ENCODE results near the gene BPGM. TPM values are rescaled to one million over a fixed set of nuclear protein-coding genes. Genes with fewer than 3 reads are reported as not detected.

BPGM gene
- total and polyA plus RNA-seq, 3 experiments from 2014 or later: 25.4 to 27.1 (median 26.8) TPM

DNA sequence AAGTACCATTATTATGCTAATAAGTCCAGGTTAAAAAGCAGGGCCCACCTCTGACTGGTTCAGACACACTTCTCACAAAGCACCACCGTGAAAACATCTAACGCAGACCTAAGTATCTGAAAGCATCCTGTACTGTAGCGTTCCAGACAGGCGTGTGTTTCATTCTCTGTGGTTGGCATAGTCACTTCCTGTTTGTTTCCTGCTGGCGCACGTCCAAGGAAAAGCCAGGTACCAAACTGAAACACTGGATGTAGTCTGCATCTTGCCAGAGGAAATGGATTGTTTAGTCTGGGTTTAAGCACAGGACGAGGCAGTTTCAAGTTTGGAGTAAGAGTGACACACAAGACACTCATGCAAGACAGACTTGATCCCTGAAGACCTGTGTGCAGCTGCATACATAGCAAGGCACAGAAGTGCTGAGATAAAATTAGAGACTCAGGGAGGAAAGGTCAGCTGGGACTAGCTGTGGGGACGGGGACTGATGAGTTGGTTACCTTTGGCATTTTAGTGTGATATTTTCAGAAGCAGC, 23.3 kb downstream of the BPGM start:
- Histone ChIP-seq H3K4me1 (ENCODE audit: insufficient read depth, low read length) (peaks cover 26% of the 10 kb centered on the region), H3K4me3 (ENCODE audit: low read length) (no peak overlapping the region), H3K27me3 (ENCODE audit: insufficient read depth, low read length, poor library complexity, severe bottlenecking) (no peaks in the 10 kb centered on the region), H3K27ac (ENCODE audit: low read depth, low read length) (no peak overlapping the region), H3K9me3 (ENCODE audit: low read length) (peaks cover 4% of the 10 kb centered on the region), H3K36me3 (ENCODE audit: insufficient read depth, low read length) (no peaks in the 10 kb centered on the region)
- peaks cover 0 to 6% (median 0%) of the 10 kb centered on the region in 5 donors for H3K9me3 Mint-ChIP-seq
- ChIA-PET POLR2A (interaction anchor here (0.6 to 2.1 kb wide), 3 partner anchors 23 to 40 kb away, joined by 3 to 7 read pairs (median 4); partner anchors contain the start of gene BPGM), CTCF (interaction anchor here (0.8 to 1.9 kb wide), 4 partner anchors 9 to 317 kb away, joined by 3 to 10 read pairs (median 5); partner anchors contain the start of gene AGBL3)
- H3K27me3 Mint-ChIP-seq: no peaks in the 10 kb centered on the region
- peak overlapping the region; percentile 81 to 100 (median 97) for H3K27ac Mint-ChIP-seq
- H3K4me3 Mint-ChIP-seq: peak overlapping the region in 6 of 7 donors; percentile 19 to 83 (median 72)
- peak; percentile 72 to 93 (median 82) for DNase-seq
- H3K36me3 Mint-ChIP-seq: peaks cover 6 to 27% (median 25%) of the 10 kb centered on the region in 3 donors
- peaks cover 34 to 48% (median 46%) of the 10 kb centered on the region in 3 donors for H3K4me1 Mint-ChIP-seq

DNA sequence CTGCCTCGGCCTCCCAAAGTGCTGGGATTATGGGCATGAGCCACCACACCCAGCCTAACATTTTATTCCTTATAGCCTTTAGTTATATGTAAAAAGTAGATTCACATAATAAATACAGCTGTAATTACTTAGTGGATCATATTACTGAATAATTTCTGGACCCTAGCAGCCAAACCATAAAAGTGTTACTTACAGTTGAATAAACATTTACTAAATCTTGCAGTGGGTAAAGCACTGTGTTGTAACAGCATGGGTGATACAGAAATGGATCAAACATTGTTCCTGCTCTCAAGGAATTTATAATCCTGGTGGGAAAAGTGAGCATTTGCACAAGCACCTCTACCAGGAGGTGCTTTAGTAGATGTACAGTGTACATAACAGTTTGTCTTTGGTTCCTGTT, 25.0 kb downstream of the BPGM start:
- H3K27me3 ChIP-seq (ENCODE audit: insufficient read depth, low read length, poor library complexity, severe bottlenecking): no peaks in the 10 kb centered on the region
- H3K9me3 ChIP-seq (ENCODE audit: low read length): peaks cover 4% of the 10 kb centered on the region
- no peak overlapping the region for H3K27ac ChIP-seq (ENCODE audit: low read depth, low read length)
- H3K4me1 ChIP-seq (ENCODE audit: insufficient read depth, low read length): peaks cover 26% of the 10 kb centered on the region
- H3K36me3 Mint-ChIP-seq: peaks cover 1 to 25% (median 16%) of the 10 kb centered on the region in 3 donors
- POLR2A ChIA-PET: interaction anchor here (0.5 kb wide), 1 partner anchor 480 kb away, joined by 3 read pairs; no protein-coding TSS in a partner anchor
- H3K36me3 ChIP-seq (ENCODE audit: insufficient read depth, low read length): no peaks in the 10 kb centered on the region
- H3K27me3 Mint-ChIP-seq: no peaks in the 10 kb centered on the region
- peak overlapping the region in 7 of 8 donors; percentile 42 to 96 (median 73) for H3K27ac Mint-ChIP-seq
- CTCF ChIA-PET: interaction anchor here (0.8 kb wide), 1 partner anchor 18 kb away, joined by 3 read pairs; no protein-coding TSS in a partner anchor
- H3K4me1 Mint-ChIP-seq: peaks cover 38 to 48% (median 48%) of the 10 kb centered on the region in 3 donors
- H3K4me3 ChIP-seq (ENCODE audit: low read length): no peak overlapping the region
- no peak for DNase-seq
- peak overlapping the region in 1 of 7 donors; percentile 61 for H3K4me3 Mint-ChIP-seq
- H3K9me3 Mint-ChIP-seq: peaks cover 0 to 7% (median 0%) of the 10 kb centered on the region in 5 donors

DNA sequence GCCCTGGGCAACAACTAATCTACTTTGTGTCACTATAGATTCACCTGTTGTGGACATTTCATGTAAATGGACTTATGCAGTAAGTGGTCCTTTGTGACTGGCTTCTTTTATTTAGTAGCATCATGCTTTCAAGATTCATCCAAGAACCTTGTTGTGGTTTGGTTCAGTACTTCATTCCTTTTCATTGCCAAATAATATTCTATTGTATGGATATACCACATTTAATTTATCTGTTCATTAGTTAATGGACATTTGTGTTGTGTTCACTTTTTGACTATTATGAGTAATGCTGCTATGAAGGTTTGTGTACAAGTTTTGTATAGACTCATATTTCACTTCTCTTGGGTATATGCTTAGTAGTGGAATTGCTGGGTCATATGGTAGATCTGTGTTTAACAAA, 27.8 kb downstream of the BPGM start:
- peaks cover 4% of the 10 kb centered on the region for H3K36me3 ChIP-seq (ENCODE audit: insufficient read depth, low read length)
- Mint-ChIP-seq H3K4me1 (peaks cover 27 to 39% (median 33%) of the 10 kb centered on the region in 3 donors), H3K9me3 (peaks cover 0 to 7% (median 0%) of the 10 kb centered on the region in 5 donors), H3K4me3 (no peak overlapping the region), H3K27me3 (no peaks in the 10 kb centered on the region), H3K27ac (peak overlapping the region in 2 of 8 donors; percentile 8 to 14), H3K36me3 (peaks cover 6 to 25% (median 19%) of the 10 kb centered on the region in 3 donors)
- H3K27me3 ChIP-seq (ENCODE audit: insufficient read depth, low read length, poor library complexity, severe bottlenecking): no peaks in the 10 kb centered on the region
- H3K4me3 ChIP-seq (ENCODE audit: low read length): no peak overlapping the region
- ChIA-PET CTCF (no interaction called here), POLR2A (no interaction called here)
- H3K4me1 ChIP-seq (ENCODE audit: insufficient read depth, low read length): peaks cover 6% of the 10 kb centered on the region
- peaks cover 4% of the 10 kb centered on the region for H3K9me3 ChIP-seq (ENCODE audit: low read length)
- no peak for DNase-seq
- H3K27ac ChIP-seq (ENCODE audit: low read depth, low read length): no peak overlapping the region

DNA sequence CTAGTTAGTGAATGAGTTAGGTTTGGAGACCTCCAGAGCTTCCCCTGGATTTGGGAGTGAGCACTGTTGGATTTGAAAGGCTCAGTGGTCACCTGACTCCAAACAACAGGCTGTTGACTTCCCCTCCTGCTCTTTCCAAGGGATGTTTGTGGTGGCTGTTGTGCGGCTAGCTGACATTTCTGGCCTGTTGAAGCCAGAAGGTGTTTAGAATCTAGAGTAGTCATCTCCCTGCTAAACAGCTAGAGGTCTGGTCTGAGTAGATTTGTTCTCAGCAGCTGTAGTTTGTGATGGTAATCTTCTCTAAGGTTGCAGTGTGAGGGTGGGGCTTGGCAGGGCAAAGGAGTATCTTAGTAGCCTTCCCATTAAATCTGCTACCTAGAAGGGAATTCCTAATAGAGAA, 30.1 kb downstream of the BPGM start:
- peaks cover 0 to 7% (median 0%) of the 10 kb centered on the region in 5 donors for H3K9me3 Mint-ChIP-seq
- peaks cover 4% of the 10 kb centered on the region for H3K9me3 ChIP-seq (ENCODE audit: low read length)
- no peak overlapping the region for H3K4me3 ChIP-seq (ENCODE audit: low read length)
- ChIA-PET POLR2A (no interaction called here), CTCF (interaction anchor here (1.1 kb wide), 1 partner anchor 44 kb away, joined by 3 read pairs; no protein-coding TSS in a partner anchor)
- no peaks in the 10 kb centered on the region for H3K27me3 ChIP-seq (ENCODE audit: insufficient read depth, low read length, poor library complexity, severe bottlenecking)
- H3K36me3 Mint-ChIP-seq: peaks cover 8 to 33% (median 29%) of the 10 kb centered on the region in 3 donors
- H3K27ac ChIP-seq (ENCODE audit: low read depth, low read length): no peak overlapping the region
- no peak overlapping the region for H3K4me3 Mint-ChIP-seq
- peaks cover 12 to 20% (median 17%) of the 10 kb centered on the region in 3 donors for H3K4me1 Mint-ChIP-seq
- no peaks in the 10 kb centered on the region for H3K4me1 ChIP-seq (ENCODE audit: insufficient read depth, low read length)
- H3K27me3 Mint-ChIP-seq: no peaks in the 10 kb centered on the region
- H3K36me3 ChIP-seq (ENCODE audit: insufficient read depth, low read length): peaks cover 4% of the 10 kb centered on the region
- peak overlapping the region in 7 of 8 donors; percentile 1 to 57 (median 29) for H3K27ac Mint-ChIP-seq
- no peak for DNase-seq

DNA sequence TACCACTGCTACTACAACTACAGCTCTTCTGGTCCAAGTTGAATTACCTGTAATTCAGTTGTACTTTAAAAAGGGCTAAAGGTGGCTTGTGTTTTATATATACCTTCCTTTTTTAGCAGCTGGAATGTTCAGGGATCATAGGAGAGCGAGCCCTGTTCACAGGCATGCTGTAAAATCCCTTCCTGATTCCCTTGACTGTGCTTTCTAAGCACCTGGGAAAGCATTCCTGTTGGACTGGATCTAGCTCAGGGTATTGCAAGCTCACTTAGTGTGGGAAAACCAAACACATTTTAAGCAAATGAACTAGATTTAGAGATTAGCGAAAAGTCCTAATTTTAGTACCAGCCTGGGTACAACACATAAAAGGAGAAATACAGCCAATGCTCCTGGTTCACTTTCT, 31.5 kb downstream of the BPGM start:
- Histone ChIP-seq H3K9me3 (ENCODE audit: low read length) (peaks cover 4% of the 10 kb centered on the region), H3K27me3 (ENCODE audit: insufficient read depth, low read length, poor library complexity, severe bottlenecking) (no peaks in the 10 kb centered on the region), H3K27ac (ENCODE audit: low read depth, low read length) (no peak overlapping the region), H3K4me3 (ENCODE audit: low read length) (no peak overlapping the region), H3K36me3 (ENCODE audit: insufficient read depth, low read length) (peaks cover 4% of the 10 kb centered on the region), H3K4me1 (ENCODE audit: insufficient read depth, low read length) (no peaks in the 10 kb centered on the region)
- Mint-ChIP-seq H3K4me3 (no peak overlapping the region), H3K36me3 (peaks cover 8 to 29% (median 18%) of the 10 kb centered on the region in 3 donors), H3K4me1 (peaks cover 12 to 16% (median 13%) of the 10 kb centered on the region in 3 donors), H3K27me3 (no peaks in the 10 kb centered on the region), H3K9me3 (peaks cover 0 to 5% (median 0%) of the 10 kb centered on the region in 5 donors), H3K27ac (peak overlapping the region in 2 of 8 donors; percentile 42 to 67)
- DNase-seq: no peak
- POLR2A ChIA-PET: no interaction called here
- CTCF ChIA-PET: interaction anchor here (1.0 kb wide), 1 partner anchor 8 kb away, joined by 4 read pairs; no protein-coding TSS in a partner anchor

GRCh38 chr7:134679006-134679405, 32.4 kb downstream of the BPGM start:
- no peaks in the 10 kb centered on the region for H3K4me1 ChIP-seq (ENCODE audit: insufficient read depth, low read length)
- ChIA-PET POLR2A (no interaction called here), CTCF (interaction anchor here (0.9 to 1.0 kb wide), 2 partner anchors 9 to 11 kb away, joined by 3 to 4 read pairs; no protein-coding TSS in a partner anchor)
- Mint-ChIP-seq H3K27me3 (no peaks in the 10 kb centered on the region), H3K9me3 (peaks cover 0 to 5% (median 0%) of the 10 kb centered on the region in 5 donors), H3K36me3 (peaks cover 7 to 25% (median 14%) of the 10 kb centered on the region in 3 donors), H3K27ac (peak overlapping the region; percentile 25 to 96 (median 52)), H3K4me1 (peaks cover 12 to 16% (median 13%) of the 10 kb centered on the region in 3 donors), H3K4me3 (no peak overlapping the region)
- peaks cover 4% of the 10 kb centered on the region for H3K36me3 ChIP-seq (ENCODE audit: insufficient read depth, low read length)
- DNase-seq: no peak
- H3K27me3 ChIP-seq (ENCODE audit: insufficient read depth, low read length, poor library complexity, severe bottlenecking): no peaks in the 10 kb centered on the region
- H3K4me3 ChIP-seq (ENCODE audit: low read length): no peak overlapping the region
- no peak overlapping the region for H3K27ac ChIP-seq (ENCODE audit: low read depth, low read length)
- peaks cover 4% of the 10 kb centered on the region for H3K9me3 ChIP-seq (ENCODE audit: low read length)

GRCh38 chr7:134684165-134684564, 37.5 kb downstream of the BPGM start:
- Mint-ChIP-seq H3K27ac (no peak overlapping the region), H3K4me1 (no peaks in the 10 kb centered on the region), H3K36me3 (peaks cover 2 to 15% (median 5%) of the 10 kb centered on the region in 3 donors), H3K27me3 (peaks cover 2 to 13% of the 10 kb centered on the region in 2 donors), H3K9me3 (no peaks in the 10 kb centered on the region), H3K4me3 (no peak overlapping the region)
- Histone ChIP-seq H3K27ac (ENCODE audit: low read depth, low read length) (no peak overlapping the region), H3K9me3 (ENCODE audit: low read length) (no peaks in the 10 kb centered on the region), H3K4me1 (ENCODE audit: insufficient read depth, low read length) (no peaks in the 10 kb centered on the region), H3K36me3 (ENCODE audit: insufficient read depth, low read length) (no peaks in the 10 kb centered on the region), H3K27me3 (ENCODE audit: insufficient read depth, low read length, poor library complexity, severe bottlenecking) (no peaks in the 10 kb centered on the region), H3K4me3 (ENCODE audit: low read length) (no peak overlapping the region)
- ChIA-PET CTCF (no interaction called here), POLR2A (no interaction called here)
- no peak for DNase-seq

DNA sequence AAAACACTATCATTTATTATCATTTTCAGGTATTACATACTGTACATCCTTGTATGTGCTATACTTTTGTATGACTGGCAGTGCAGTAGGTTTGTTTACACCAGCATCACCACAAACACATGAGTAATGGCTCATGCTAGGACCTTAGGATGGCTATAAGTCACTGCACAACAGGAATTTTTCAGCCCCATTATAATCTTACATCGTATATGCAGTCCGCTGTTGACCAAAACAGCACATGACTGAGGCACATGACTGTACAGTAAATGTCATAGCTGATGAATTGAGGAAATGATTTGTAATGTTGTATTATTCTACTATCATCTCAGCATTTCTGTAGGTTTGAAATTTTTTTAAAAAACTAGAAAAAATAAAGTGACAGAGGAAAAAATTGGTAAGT, 38.6 kb downstream of the BPGM start:
- DNase-seq: no peak
- no peak overlapping the region for H3K27ac Mint-ChIP-seq
- H3K36me3 Mint-ChIP-seq: peaks cover 0 to 5% (median 2%) of the 10 kb centered on the region in 3 donors
- ChIA-PET POLR2A (no interaction called here), CTCF (no interaction called here)
- no peaks in the 10 kb centered on the region for H3K4me1 Mint-ChIP-seq
- no peaks in the 10 kb centered on the region for H3K4me1 ChIP-seq (ENCODE audit: insufficient read depth, low read length)
- H3K9me3 Mint-ChIP-seq: no peaks in the 10 kb centered on the region
- no peak overlapping the region for H3K4me3 Mint-ChIP-seq
- H3K4me3 ChIP-seq (ENCODE audit: low read length): no peak overlapping the region
- peaks cover 2 to 13% of the 10 kb centered on the region in 2 donors for H3K27me3 Mint-ChIP-seq
- H3K27ac ChIP-seq (ENCODE audit: low read depth, low read length): no peak overlapping the region
- no peaks in the 10 kb centered on the region for H3K9me3 ChIP-seq (ENCODE audit: low read length)
- no peaks in the 10 kb centered on the region for H3K36me3 ChIP-seq (ENCODE audit: insufficient read depth, low read length)
- no peaks in the 10 kb centered on the region for H3K27me3 ChIP-seq (ENCODE audit: insufficient read depth, low read length, poor library complexity, severe bottlenecking)

All from CD8-positive, alpha-beta memory T cell (primary cell).